Fibroblast of pulmonary artery (primary cell): ENCODE results near the gene SPACA6.

Experiments
- DNase-seq: peaks from one replicate; pipeline ENCODE4 v3.0.0-alpha.2; 2010; ENCODE audit warnings: low read depth
- H3K4me3 ChIP-seq: replicated peaks from 2 replicates; pipeline ENCODE4 v1.5.1; 2011; ENCODE audit warnings: low read depth, mild to moderate bottlenecking, control low read depth, low read length, moderate library complexity
- TF ChIP-seq, protein P1 (sequence below): IDR thresholded peaks from 2 replicates; pipeline ENCODE4 v1.5.1; 2011; ENCODE audit warnings: mild to moderate bottlenecking, control low read depth, low read length, inconsistent platforms; ENCODE audit errors: missing control alignments

Gene SPACA6

DNA sequence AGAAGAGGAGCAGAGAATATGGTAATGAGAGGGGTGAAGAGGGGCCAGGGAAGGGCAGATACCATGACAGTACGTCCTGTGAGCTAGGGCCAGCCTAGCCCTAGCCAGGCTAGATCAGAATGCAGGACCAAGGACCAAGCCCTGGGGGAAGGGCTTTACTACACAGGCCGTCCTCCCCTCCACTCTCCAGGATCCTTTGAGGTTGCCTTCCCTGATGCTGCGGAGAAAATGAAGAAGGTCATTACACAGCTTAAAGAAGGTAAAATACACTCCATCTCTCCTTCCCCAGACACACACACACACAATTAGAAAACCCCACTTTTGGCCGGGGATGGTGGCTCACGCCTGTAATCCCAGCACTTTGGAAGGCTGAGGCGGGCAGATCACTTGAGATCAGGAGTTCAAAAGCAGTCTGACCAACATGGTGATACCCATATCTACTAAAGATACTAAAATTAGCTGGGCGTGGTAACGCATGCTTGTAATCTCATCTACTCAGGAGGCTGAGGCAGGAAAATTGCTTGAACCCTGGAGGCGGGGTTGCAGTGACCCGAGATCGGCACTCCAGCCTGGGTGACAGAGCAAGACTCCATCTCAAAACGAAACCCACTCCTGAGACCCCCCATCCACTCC, 8.5 kb downstream of the SPACA6 start:
- no peak overlapping the region for H3K4me3 ChIP-seq
- DNase-seq, result no peak
- TF ChIP-seq, protein P1, sequence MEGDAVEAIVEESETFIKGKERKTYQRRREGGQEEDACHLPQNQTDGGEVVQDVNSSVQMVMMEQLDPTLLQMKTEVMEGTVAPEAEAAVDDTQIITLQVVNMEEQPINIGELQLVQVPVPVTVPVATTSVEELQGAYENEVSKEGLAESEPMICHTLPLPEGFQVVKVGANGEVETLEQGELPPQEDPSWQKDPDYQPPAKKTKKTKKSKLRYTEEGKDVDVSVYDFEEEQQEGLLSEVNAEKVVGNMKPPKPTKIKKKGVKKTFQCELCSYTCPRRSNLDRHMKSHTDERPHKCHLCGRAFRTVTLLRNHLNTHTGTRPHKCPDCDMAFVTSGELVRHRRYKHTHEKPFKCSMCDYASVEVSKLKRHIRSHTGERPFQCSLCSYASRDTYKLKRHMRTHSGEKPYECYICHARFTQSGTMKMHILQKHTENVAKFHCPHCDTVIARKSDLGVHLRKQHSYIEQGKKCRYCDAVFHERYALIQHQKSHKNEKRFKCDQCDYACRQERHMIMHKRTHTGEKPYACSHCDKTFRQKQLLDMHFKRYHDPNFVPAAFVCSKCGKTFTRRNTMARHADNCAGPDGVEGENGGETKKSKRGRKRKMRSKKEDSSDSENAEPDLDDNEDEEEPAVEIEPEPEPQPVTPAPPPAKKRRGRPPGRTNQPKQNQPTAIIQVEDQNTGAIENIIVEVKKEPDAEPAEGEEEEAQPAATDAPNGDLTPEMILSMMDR, result no peak

DNA sequence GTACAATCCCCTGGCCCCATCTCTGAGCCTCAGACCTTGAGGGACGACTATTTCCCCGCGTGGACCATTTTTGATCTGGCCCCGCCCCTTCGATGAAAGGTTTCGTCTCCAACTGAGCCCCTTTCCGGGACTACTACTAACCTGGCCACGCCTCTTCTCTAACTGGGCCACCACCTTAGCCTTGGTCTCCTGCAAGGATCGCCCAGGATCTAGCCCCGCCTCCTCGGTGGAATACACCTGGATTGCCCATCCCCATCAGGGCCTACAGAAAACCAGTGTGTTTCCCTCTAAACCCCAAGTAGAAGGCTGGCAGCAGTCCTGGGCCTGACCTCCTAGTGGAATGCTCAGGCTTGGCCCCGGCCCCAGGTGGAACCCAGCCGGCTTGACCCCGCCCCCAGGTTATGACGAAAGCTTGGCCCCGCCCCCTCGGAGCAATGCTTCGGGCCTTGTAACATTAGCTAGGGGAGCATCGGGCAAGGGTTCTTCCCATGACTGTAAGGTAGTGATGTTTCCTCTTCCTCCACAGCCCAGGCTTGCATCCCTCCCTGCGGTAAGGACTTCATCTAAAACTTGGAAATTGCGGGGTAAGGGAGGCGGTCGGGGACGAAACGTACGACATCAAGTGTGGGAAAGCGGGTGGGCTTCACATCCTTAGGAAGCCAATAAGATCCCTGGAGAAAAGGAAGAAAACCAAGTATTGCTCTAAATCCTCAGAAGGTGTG, 9.1 kb downstream of the SPACA6 start:
- H3K4me3 ChIP-seq, result no peak overlapping the region
- TF ChIP-seq, protein P1, result no peak
- peak; percentile 58 for DNase-seq

DNA sequence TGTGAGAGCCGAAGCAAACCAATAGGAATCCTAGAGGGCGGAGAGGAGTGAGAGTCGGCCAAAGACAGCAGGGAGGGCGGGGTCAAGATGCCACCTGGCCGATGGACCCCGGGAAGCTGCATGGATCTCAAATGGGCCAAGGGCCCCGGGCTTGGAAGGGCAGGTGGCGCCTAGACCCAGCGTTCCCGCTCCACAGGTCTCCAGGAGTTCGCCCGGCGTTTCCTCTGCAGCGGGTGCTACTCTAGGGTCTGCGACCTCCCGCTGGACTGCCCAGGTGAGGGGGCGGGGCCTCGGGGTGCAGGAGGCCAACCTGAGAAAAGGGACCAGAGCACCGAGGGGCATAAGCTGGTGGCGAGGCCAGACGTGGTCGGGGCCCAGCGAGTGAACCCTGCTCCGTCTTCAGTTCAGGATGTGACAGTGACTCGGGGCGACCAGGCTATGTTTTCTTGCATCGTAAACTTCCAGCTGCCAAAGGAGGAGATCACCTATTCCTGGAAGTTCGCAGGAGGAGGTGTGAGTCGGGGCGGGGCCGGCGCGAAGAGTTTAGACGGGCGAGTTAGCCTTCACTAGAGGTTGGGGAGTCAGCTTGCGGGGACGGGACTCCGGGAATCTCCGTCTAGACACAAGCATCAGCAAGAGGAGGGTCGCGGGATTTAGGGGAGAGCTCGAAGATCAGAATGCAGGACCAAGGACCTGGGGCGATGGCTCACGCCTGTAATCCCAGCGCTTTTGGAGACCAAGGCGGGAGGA, 9.9 kb downstream of the SPACA6 start:
- no peak overlapping the region for H3K4me3 ChIP-seq

DNA sequence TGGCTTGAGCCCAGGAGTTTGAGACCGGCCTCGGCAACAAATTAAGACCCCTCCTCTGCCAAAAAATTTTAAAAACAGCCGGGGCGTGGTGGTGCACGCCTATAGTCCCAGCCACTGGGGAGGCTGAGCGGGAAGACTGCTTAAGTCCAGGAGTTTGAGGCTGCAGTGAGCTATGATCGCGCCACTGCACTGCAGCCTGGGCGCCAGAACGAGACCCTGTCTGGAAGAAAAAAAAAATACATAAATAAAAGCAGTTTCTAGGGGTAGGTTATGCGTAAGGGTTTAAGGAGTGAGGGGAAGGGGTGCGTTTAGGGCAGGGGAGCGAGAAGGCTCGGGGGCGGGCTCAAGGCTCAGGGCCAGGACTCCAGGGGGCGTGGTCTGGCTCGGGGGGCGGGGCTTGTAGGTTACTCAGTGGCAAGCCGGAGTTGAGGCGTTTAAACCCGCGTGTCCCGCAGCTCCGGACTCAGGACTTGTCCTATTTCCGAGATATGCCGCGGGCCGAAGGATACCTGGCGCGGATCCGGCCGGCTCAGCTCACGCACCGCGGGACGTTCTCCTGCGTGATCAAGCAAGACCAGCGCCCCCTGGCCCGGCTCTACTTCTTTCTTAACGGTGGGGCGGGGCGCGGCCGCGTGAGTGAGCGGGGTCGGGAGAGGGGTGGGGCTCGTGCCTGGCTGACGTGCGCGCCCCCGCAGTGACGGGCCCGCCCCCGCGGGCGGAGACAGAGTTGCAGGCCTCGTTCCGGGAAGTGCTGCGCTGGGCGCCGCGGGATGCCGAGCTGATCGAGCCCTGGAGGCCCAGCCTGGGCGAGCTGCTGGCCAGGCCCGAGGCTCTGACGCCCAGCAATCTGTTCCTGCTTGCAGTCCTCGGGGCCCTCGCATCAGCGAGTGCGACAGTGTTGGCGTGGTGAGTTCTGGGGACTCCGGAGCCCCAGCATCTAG, 10.7 kb downstream of the SPACA6 start:
- H3K4me3 ChIP-seq, result peak overlapping the region; percentile 62
- peak; percentile 94 for DNase-seq
- TF ChIP-seq, protein P1, result peak; percentile 28

More for the DNA sequence above, 9.9 kb downstream of the SPACA6 start:
- DNase-seq, result no peak
- TF ChIP-seq, protein P1, result no peak

DNA sequence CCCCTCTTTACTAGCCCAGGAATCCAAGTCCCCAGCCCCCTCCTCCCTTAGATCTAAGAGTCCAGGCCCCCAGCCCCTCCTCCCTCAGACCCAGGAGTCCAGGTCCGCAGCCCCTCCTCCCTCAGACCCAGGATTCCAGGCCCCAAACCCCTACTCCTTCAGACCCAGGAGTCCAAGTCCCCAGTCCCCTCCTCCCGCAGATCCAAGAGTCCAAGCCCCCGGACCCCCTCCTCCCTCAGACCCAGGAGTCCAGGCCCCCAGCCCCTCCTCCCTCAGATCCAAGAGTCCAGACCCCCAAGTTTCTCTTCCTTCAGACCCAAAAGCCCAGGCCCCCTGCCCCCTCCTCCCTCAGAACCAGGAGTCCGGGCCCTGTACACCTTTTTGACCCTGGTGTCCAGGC, 11.5 kb downstream of the SPACA6 start:
- TF ChIP-seq, protein P1, result no peak
- H3K4me3 ChIP-seq, result peak overlapping the region; percentile 62
- DNase-seq, result no peak

DNA sequence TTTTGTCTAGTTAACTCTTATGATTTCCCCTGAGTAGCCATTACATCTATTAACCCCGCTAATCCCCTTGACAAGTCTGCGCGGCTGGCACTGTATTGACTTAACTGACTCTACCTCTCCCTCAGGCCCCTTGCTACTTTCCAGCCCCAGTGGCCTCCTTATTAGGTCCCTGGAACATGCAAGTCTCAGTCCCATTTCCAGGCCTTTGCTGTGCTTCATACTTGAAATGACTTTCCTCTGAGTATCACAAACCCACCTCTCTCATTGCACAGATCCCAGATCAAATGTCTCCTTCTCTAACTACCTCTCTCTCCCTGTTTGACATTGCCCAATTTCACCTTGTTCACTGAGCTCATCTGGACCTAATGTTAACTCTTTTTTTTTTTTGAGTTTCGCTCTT, 13.2 kb downstream of the SPACA6 start:
- DNase-seq, result no peak
- no peak overlapping the region for H3K4me3 ChIP-seq
- TF ChIP-seq, protein P1, result no peak
